NCI-H460 (cell line): ENCODE data around the gene FAM90A1. TPM values are rescaled to one million over a fixed set of nuclear protein-coding genes. Genes with fewer than 3 reads are reported as not detected.
"Not testable (repeated sequence)": the region's sequence is repeated elsewhere in the genome, so short reads cannot be mapped to it uniquely, and the experiment has no call there.

Experiments
- DNase-seq: peaks from one replicate; pipeline ENCODE4 v3.0.0-alpha.2; 2016; ENCODE audit warnings: low read depth; ENCODE audit errors: extremely low read depth
- total RNA-seq: library from RNA; depleted of rRNA; stranded (reverse); fragments of >200 nt; shearing (Covaris generic); gene quantifications from 2 replicates; pipeline ENCODE4 v1.2.3, GENCODE V29; 2014

The FAM90A1 gene
- total RNA-seq, 1 experiment from 2014 or later: not detected

- not testable (repeated sequence) for DNase-seq
Measured at GRCh38 chr12:8234746-8235145, 7.3 kb upstream of the FAM90A1 start.

- not testable (repeated sequence) for DNase-seq
Measured at GRCh38 chr12:8233935-8234495, 6.6 kb upstream of the FAM90A1 start.

GRCh38 chr12:8233300-8233855 lies 6.0 kb upstream of the FAM90A1 start:
- DNase-seq: not testable (repeated sequence)

GRCh38 chr12:8231666-8232608 lies 4.5 kb upstream of the FAM90A1 start:
- not testable (repeated sequence) for DNase-seq

- DNase-seq: not testable (repeated sequence)
Measured at GRCh38 chr12:8231049-8231448, 3.6 kb upstream of the FAM90A1 start.

GRCh38 chr12:8229486-8229885 lies 2.1 kb upstream of the FAM90A1 start:
- not testable (repeated sequence) for DNase-seq

- not testable (repeated sequence) for DNase-seq
Measured at GRCh38 chr12:8228607-8229006, 1.2 kb upstream of the FAM90A1 start.

GRCh38 chr12:8227732-8228077 lies 287 bp upstream of the FAM90A1 start:
- DNase-seq: not testable (repeated sequence)

GRCh38 chr12:8226355-8226754 lies 1.1 kb downstream of the FAM90A1 start:
- no peak for DNase-seq

GRCh38 chr12:8224782-8225181 lies 2.6 kb downstream of the FAM90A1 start:
- not testable (repeated sequence) for DNase-seq

- DNase-seq: not testable (repeated sequence)
Measured at GRCh38 chr12:8223646-8224045, 3.8 kb downstream of the FAM90A1 start.

GRCh38 chr12:8222303-8222702 lies 5.1 kb downstream of the FAM90A1 start:
- not testable (repeated sequence) for DNase-seq

GRCh38 chr12:8221844-8222243 lies 5.6 kb downstream of the FAM90A1 start:
- DNase-seq: not testable (repeated sequence)

- DNase-seq: not testable (repeated sequence)
Measured at GRCh38 chr12:8221375-8221774, 6.0 kb downstream of the FAM90A1 start.

GRCh38 chr12:8218711-8219382 lies 8.6 kb downstream of the FAM90A1 start:
- not testable (repeated sequence) for DNase-seq

- DNase-seq: not testable (repeated sequence)
Measured at GRCh38 chr12:8197685-8198308, 29.6 kb downstream of the FAM90A1 start.

- not testable (repeated sequence) for DNase-seq
Measured at GRCh38 chr12:8188088-8188487, 39.3 kb downstream of the FAM90A1 start.

- not testable (repeated sequence) for DNase-seq
Measured at GRCh38 chr12:8184206-8184605, 43.2 kb downstream of the FAM90A1 start.

- not testable (repeated sequence) for DNase-seq
Measured at GRCh38 chr12:8183346-8183745, 44.1 kb downstream of the FAM90A1 start.

- DNase-seq: not testable (repeated sequence)
Measured at GRCh38 chr12:8182923-8183322, 44.5 kb downstream of the FAM90A1 start.
